AML-193 (cell line): ENCODE data around the gene EFCAB13.

Source experiments
- DNase-seq, 2 experiments: peaks; one replicate each; lab custom pipeline; 2025; lab: John Stamatoyannopoulos, UW

EFCAB13 gene

GRCh38 chr17:47295037-47295873 lies 28.5 kb upstream of the EFCAB13 start:
- DNase-seq: no peak

GRCh38 chr17:47295874-47296255 lies 27.9 kb upstream of the EFCAB13 start:
- no peak for DNase-seq

- DNase-seq: no peak
These were observed 25.9 kb upstream of the EFCAB13 start for GRCh38 chr17:47297661-47298400.

- DNase-seq: no peak
These were observed 25.0 kb upstream of the EFCAB13 start for GRCh38 chr17:47298712-47299111.

- DNase-seq: no peak
These were observed 24.4 kb upstream of the EFCAB13 start for GRCh38 chr17:47299239-47299910.

- DNase-seq: no peak
These were observed 23.0 kb upstream of the EFCAB13 start for GRCh38 chr17:47300718-47301117.

GRCh38 chr17:47301161-47301560 lies 22.6 kb upstream of the EFCAB13 start:
- no peak for DNase-seq

GRCh38 chr17:47301831-47302230 lies 21.9 kb upstream of the EFCAB13 start:
- DNase-seq: no peak

- no peak for DNase-seq
These were observed 19.6 kb upstream of the EFCAB13 start for GRCh38 chr17:47304186-47304585.

GRCh38 chr17:47305302-47305923 lies 18.3 kb upstream of the EFCAB13 start:
- no peak for DNase-seq

GRCh38 chr17:47310186-47310733 lies 13.5 kb upstream of the EFCAB13 start:
- no peak for DNase-seq

- DNase-seq: no peak
These were observed 12.3 kb upstream of the EFCAB13 start for GRCh38 chr17:47311420-47311819.

GRCh38 chr17:47315451-47316266 lies 8.1 kb upstream of the EFCAB13 start:
- DNase-seq: peak; percentile 86 to 91

- DNase-seq: no peak
These were observed 7.4 kb upstream of the EFCAB13 start for GRCh38 chr17:47316311-47316710.

- no peak for DNase-seq
These were observed 6.6 kb upstream of the EFCAB13 start for GRCh38 chr17:47317119-47317518.

- no peak for DNase-seq
These were observed 5.4 kb upstream of the EFCAB13 start for GRCh38 chr17:47318197-47318918.

GRCh38 chr17:47320879-47321502 lies 2.8 kb upstream of the EFCAB13 start:
- no peak for DNase-seq

- DNase-seq: no peak
These were observed 667 bp downstream of the EFCAB13 start for GRCh38 chr17:47324224-47325020.

GRCh38 chr17:47325176-47325575 lies 1.4 kb downstream of the EFCAB13 start:
- no peak for DNase-seq
